Stimulated activated naive CD8-positive, alpha-beta T cell treated with anti-CD3 and anti-CD28 coated beads, Interleukin-15, amount 100 ng/mL, for 72 hours (primary cell): ENCODE results near the gene DBP.
A peak's percentile ranks its signal among the peaks of the same experiment; 100 is the strongest.
"Not testable (repeated sequence)": the region's sequence is repeated elsewhere in the genome, so short reads cannot be mapped to it uniquely, and the experiment has no call there.

Experiments used
- ATAC-seq: fragments of 150-1000 bp; cut with Tn5 transposase; 2 replicates; pipeline ENCODE4 v1.10.0; 2021; ENCODE audit warnings: mild to moderate bottlenecking, moderate library complexity
- DNase-seq, 2 donors: peaks; one replicate each; pipeline ENCODE4 v3.0.0; 2021 to 2022
- H3K27ac Mint-ChIP-seq, 2 donors: one replicate each; pipeline ENCODE4 v1.8.0; 2022; ENCODE audit warnings: mild to moderate bottlenecking in 2 of 2, mixed read lengths in 2 of 2, moderate library complexity in 2 of 2
- H3K27me3 Mint-ChIP-seq: one replicate; pipeline ENCODE4 v1.8.0; 2022; ENCODE audit warnings: mixed read lengths
- H3K4me1 Mint-ChIP-seq: one replicate; pipeline ENCODE4 v1.8.0; 2022; ENCODE audit warnings: mild to moderate bottlenecking, mixed read lengths
- H3K4me3 Mint-ChIP-seq, 2 donors: one replicate each; pipeline ENCODE4 v1.8.0; 2022; ENCODE audit warnings: mild to moderate bottlenecking in 2 of 2, mixed read lengths in 2 of 2, moderate library complexity in 1 of 2
- H3K9me3 Mint-ChIP-seq, 2 donors: one replicate each; pipeline ENCODE4 v1.8.0; 2022; ENCODE audit warnings: mixed read lengths in 2 of 2

DBP gene, protein sequence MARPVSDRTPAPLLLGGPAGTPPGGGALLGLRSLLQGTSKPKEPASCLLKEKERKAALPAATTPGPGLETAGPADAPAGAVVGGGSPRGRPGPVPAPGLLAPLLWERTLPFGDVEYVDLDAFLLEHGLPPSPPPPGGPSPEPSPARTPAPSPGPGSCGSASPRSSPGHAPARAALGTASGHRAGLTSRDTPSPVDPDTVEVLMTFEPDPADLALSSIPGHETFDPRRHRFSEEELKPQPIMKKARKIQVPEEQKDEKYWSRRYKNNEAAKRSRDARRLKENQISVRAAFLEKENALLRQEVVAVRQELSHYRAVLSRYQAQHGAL

DNA sequence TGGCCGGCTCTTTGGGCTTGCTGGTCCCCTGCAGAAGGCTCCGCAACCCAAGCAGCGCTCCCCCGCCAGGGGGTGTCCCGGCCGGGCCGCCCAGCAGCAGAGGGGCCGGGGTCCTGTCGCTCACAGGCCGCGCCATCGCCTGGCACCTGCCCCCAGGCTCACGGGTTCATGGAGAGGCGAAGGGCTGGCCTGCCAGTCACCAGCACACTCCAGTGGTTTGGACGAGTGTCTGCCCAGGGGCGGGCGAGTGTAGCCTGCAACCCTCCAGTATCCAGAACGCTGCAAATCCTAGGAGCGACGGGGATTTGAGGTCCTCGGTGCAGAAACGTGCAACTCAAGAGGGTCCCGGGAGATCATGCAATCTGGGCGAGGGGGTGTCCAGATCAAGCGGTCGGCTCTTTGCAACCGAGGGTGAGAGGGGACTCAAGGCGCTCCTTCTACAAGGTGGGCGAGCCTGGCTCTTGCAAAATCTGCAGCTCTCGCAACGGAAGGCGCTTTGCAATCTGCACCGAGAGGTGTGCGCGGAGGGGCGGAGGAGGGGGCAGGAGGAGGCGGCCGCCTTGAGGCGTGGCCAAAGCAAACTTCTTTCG lies at the start of gene DBP:
Gene DBP (minus strand): TSS at position 521 of the 590 bp plus-strand sequence. CDS start 385 bp downstream, at position 136.
- H3K27me3 Mint-ChIP-seq, result no peaks in the 10 kb centered on the region
- peak within 1 kb of the TSS; percentile 96 to 98 for H3K4me3 Mint-ChIP-seq
- peaks cover 69% of the 10 kb centered on the region for H3K4me1 Mint-ChIP-seq
- ATAC-seq, result no peak
- peaks cover 7 to 8% of the 10 kb centered on the region in 2 donors for H3K9me3 Mint-ChIP-seq
- DNase-seq, result peak in 1 of 2 donors; percentile 61
- peak within 1 kb of the TSS; percentile 98 to 99 for H3K27ac Mint-ChIP-seq

DNA sequence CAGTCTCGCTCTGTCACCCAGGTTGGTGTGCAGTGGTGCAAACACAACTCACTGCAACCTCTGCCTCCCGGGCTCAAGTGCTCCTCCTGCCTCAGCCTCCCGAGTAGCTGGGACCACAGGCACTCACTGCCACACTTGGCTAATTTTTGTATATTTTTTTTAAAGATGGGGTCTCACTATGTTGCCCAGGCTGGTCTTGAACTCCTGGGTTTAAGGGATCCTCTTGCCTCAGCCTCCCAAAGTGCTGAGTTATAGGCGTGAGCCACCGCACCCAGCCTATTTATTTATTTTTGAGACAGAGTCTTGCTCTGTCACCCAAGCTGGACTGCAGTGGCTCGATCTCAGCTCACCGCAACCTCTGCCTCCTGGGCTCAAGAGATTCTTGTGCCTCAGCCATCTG lies 49.5 kb upstream of the DBP start:
- ATAC-seq, DNase-seq, H3K27me3 Mint-ChIP-seq, H3K4me1 Mint-ChIP-seq, H3K27ac Mint-ChIP-seq, H3K4me3 Mint-ChIP-seq, H3K9me3 Mint-ChIP-seq: not testable (repeated sequence)

DNA sequence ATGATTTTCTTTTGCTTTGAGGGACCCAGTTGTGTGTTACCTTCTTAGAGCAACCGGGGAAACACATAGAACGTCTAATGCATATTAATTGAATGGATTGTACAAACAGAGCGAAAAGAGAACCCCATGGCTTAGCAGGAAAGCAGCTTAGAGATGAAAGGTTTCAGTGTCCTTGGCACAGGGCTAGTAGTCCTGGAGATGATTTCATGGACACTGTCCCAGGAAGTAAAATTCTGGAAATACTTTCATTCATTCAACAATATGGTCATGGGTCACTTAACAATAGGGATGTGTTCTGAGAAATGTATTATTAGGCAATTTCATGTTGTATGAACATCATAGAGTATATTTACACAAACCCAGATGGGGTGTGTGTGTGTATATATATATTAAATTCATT lies 48.9 kb upstream of the DBP start:
- H3K4me3 Mint-ChIP-seq, result no peak overlapping the region
- H3K4me1 Mint-ChIP-seq, result no peaks in the 10 kb centered on the region
- H3K9me3 Mint-ChIP-seq, result no peaks in the 10 kb centered on the region
- ATAC-seq (no peak), DNase-seq (no peak)
- no peaks in the 10 kb centered on the region for H3K27me3 Mint-ChIP-seq
- no peak overlapping the region for H3K27ac Mint-ChIP-seq

DNA sequence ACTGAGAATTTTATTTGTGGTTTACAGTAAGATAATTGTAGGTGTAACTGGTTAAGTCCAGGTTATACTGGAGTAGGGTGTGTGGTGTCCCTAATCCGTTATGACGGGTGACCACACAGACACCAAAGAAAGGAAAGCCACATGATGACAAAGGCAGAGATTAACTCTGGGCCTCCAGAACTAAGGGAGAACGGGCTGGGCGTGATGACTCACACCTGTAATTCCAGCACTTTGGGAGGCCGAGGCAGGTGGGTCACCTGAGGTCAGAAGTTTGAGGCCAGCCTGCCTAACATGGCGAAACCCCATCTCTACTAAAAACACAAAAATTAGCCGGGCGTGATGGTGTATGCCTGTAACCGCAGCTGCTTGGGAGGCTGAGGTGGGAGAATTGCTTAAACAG lies 48.4 kb upstream of the DBP start:
- Mint-ChIP-seq H3K4me1 (no peaks in the 10 kb centered on the region), H3K27ac (peak overlapping the region in 1 of 2 donors; percentile 85), H3K4me3 (no peak overlapping the region), H3K27me3 (no peaks in the 10 kb centered on the region), H3K9me3 (no peaks in the 10 kb centered on the region)
- DNase-seq (no peak), ATAC-seq (no peak)

DNA sequence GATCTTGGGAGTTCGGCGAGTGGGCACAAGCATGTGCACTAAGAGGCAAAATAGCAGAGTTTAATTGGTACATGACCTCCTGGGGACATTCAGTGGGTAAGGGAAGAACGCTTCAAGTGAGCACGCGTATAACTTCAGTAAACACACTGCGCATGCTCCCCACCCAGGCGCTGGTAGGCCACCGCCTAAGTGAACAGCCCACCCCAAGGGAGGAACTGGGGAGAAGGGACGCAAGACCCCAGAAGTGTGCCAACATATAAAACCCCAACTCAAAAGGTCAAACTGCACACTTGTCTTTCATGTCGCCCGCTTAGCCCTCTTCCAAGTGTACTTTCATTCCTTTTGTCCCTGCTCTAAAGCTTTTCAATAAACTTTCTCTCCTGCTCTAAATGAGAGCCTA lies 46.2 kb upstream of the DBP start:
- no peak overlapping the region for H3K27ac Mint-ChIP-seq
- no peak overlapping the region for H3K4me3 Mint-ChIP-seq
- DNase-seq, result no peak
- ATAC-seq, result peak; percentile 50
- H3K4me1 Mint-ChIP-seq, result no peaks in the 10 kb centered on the region
- H3K27me3 Mint-ChIP-seq, result no peaks in the 10 kb centered on the region
- H3K9me3 Mint-ChIP-seq, result no peaks in the 10 kb centered on the region

DNA sequence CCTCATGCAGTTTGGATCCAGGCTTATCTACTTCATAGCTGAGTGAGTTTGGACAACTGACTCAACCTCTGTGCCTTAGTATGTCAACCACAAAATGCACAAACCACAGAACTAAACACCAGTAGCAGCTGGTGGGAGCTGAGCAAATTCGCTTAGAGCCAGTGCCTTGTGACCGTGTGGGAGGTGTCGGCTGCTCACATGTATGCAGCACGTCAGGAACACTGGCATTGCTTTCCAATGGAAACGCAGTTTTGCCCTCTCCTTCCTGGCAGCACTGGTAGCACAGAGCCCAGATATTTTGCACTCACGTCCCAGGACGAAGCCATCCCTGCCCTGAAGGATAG lies 43.9 kb upstream of the DBP start:
- DNase-seq, result no peak
- no peaks in the 10 kb centered on the region for H3K27me3 Mint-ChIP-seq
- H3K9me3 Mint-ChIP-seq, result no peaks in the 10 kb centered on the region
- no peak for ATAC-seq
- no peak overlapping the region for H3K27ac Mint-ChIP-seq
- H3K4me3 Mint-ChIP-seq, result no peak overlapping the region
- H3K4me1 Mint-ChIP-seq, result no peaks in the 10 kb centered on the region

DNA sequence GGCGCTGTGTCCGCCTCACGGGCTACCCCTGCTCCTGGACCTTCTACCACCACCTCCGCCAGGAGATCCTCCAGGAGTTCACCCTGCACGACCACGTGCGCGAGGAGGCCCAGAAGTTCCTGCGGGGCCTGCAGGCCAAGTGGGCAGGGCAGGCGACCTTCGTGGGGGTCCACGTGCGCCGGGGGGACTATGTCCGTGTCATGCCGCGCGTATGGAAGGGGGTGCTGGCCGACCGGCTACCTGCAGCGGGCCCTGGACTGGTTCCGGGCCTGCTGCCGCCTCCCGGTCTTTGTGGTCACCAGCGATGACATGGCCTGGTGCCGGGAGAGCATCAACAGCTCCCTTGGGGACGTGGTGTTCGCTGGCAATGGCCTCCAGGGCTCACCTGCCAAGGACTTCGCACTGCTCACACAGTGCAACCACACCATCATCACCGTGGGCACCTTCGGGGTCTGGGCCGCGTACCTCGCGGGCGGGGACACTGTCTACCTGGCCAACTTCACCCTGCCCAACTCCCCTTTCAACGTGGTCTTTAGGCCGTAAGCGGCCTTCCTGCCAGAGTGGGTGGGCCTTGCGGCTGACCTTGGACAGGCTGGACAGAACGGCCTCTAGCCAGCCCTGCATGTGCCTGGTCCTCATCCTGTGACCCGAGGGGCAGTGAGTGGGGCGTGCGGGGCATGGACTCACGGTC lies 43.4 kb upstream of the DBP start:
- no peak overlapping the region for H3K27ac Mint-ChIP-seq
- no peak for DNase-seq
- ATAC-seq, result no peak
- H3K27me3 Mint-ChIP-seq, result no peaks in the 10 kb centered on the region
- no peak overlapping the region for H3K4me3 Mint-ChIP-seq
- H3K4me1 Mint-ChIP-seq, result peaks cover 2% of the 10 kb centered on the region
- no peaks in the 10 kb centered on the region for H3K9me3 Mint-ChIP-seq

DNA sequence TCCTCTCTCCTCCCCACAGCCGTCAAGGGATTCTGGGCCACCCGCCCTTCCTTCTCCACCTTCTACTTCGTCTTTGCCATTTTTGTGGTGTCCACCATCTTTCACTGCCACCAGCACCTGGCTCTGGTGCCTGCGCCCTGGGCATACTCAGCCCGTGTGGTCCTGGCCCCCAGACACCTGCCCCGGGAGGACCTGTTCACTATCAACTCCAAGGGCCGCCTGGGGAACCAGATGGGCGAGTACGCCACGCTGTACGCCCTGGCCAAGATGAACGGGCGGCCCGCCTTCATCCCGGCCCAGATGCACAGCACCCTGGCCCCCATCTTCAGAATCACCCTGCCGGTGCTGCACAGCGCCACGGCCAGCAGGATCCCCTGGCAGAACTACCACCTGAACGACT lies 42.8 kb upstream of the DBP start:
- not testable (repeated sequence) for H3K27ac Mint-ChIP-seq, ATAC-seq, DNase-seq, H3K27me3 Mint-ChIP-seq, H3K4me3 Mint-ChIP-seq, H3K4me1 Mint-ChIP-seq, H3K9me3 Mint-ChIP-seq

DNA sequence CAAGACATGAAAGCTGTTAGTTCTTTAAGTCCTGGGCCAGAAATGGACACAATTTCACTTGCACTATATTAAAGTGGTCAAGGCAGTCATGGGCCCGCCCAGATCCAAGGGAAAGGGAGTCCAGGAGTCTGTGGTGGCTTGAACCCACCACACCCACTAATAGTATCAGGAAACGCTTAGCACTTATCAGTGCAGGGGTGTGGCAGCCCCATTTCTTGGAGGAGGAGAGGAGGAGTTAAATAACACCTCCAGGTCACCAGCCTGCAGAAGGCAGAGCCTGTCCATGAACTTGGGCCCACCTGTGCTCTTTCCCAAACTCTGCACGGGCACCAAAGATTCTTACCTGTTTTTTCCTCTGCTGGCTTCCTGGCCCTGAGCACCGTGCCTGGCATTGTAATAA lies 41.0 kb upstream of the DBP start:
- Mint-ChIP-seq H3K27ac (no peak overlapping the region), H3K4me3 (no peak overlapping the region), H3K4me1 (peaks cover 10% of the 10 kb centered on the region), H3K9me3 (no peaks in the 10 kb centered on the region), H3K27me3 (no peaks in the 10 kb centered on the region)
- no peak for ATAC-seq
- DNase-seq, result no peak

DNA sequence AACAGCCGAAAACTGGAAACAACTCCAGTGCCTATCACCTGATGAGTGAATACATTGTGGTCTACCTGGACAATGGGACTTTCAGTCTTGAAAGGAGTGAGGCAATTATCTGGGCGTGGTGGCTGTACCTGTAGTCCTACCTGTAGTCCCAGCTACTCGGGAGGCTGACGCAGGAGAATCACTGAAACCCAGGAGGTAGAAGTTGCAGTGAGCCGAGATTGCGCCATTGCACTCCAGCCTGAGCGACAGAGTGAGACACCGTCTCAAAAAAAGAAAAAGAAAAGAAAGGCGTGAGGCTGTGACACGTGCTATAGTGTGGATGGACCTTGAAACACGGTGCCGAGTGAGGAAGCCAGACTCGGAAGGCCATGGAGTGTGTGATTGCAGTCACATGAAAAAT lies 39.7 kb upstream of the DBP start:
- DNase-seq (no peak), ATAC-seq (no peak)
- Mint-ChIP-seq H3K27ac (peak overlapping the region in 1 of 2 donors; percentile 4), H3K27me3 (no peaks in the 10 kb centered on the region), H3K4me1 (peaks cover 10% of the 10 kb centered on the region), H3K4me3 (no peak overlapping the region), H3K9me3 (no peaks in the 10 kb centered on the region)

DNA sequence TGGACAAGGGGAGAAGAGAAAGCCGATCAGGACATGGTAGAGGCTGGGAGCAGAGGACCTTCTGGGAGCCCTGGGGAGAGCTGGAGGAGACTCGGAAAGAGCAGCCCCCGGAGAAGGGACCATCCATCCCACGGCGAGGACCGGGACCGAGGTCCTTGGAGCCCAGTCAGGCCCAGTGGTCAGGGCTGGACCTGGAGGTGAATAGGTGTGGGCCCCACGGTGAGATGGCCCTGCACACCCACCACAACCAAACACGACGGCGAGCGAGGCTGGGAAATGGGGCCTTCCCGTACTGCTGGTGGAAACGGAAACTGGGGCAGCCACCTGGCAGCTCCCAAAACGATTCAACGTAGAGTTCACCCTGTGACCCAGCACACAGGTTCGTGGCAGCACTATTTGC lies 39.3 kb upstream of the DBP start:
- DNase-seq (no peak), ATAC-seq (no peak)
- Mint-ChIP-seq H3K27ac (no peak overlapping the region), H3K9me3 (no peaks in the 10 kb centered on the region), H3K27me3 (no peaks in the 10 kb centered on the region), H3K4me1 (peaks cover 10% of the 10 kb centered on the region), H3K4me3 (no peak overlapping the region)

DNA sequence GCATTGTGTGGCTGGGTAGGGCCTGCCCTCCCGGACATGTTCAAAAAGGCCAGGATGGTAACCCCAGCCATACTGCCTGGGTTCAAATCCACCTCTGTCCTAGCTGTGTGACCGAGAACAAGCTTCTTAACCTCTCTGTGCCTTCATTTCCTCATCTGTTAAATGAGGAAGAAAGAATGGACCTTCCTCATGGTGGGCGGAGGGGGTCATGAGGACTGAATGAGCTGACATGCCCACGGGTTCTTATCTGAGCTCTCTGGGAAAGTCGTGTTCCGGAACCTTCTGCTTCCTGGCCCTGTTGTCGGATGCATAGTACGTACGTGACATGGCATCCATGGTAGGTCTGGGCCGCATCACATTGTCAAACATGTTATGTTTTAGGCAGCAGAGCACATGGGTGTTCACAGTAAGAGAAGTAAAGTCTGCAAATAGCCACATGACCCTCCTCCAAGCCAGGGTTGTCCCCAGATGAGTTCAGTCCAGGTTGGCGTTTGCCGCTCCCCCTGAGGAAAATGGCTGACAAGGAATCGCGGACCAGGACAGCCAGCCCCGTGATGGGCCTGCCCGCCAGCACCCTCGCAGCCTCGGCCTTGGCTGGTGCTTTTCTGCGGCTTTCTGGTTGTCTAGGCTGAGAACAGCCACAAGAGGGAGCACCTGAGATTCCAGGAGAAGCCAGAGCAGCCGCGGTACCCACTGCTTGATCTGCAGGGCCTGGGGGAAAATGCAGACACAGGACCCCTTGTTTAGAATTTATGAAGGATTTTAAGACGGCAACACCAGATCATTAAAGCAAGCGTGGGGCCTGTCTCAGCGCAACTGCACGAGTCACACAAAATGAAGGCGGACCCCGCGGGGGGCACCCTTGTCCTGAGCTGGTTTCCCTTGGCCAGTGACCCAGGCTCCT lies 38.0 kb upstream of the DBP start:
- ATAC-seq (peak; percentile 85), DNase-seq (peak; percentile 75 to 79)
- Mint-ChIP-seq H3K27me3 (no peaks in the 10 kb centered on the region), H3K9me3 (peaks cover 0 to under 1% of the 10 kb centered on the region in 2 donors), H3K27ac (no peak overlapping the region), H3K4me3 (no peak overlapping the region), H3K4me1 (peaks cover 10% of the 10 kb centered on the region)

DNA sequence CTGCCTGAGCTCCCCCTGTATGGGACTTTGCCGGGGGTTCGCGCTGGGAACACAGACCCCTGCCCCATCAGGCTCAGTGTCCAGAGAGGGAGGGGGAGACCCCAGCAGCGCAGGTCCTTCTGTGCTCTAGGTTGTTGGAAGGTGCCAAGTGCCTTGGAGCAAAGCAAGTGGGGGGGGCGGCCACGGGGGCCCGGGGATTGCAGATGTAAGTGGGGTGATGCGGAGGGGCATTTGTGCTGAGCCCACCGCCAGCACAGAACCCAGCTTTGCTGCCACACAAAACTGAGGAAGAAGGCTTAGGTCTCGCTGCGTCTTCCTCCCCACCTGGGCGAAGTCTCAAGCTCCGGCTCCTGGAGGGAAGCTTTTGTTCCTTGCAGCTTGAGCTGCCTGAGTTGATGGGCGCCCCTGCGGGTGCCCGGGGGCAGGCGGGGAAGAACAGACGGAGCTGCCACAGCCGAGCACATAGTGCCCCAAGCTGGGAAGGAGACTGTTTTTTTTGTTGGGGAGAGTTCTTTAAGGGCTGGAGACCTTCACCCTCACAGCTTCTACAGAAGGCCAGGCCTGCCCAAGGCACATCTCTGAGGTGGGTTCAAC lies 37.1 kb upstream of the DBP start:
- no peak overlapping the region for H3K4me3 Mint-ChIP-seq
- no peak overlapping the region for H3K27ac Mint-ChIP-seq
- H3K4me1 Mint-ChIP-seq, result peaks cover 10% of the 10 kb centered on the region
- ATAC-seq (no peak), DNase-seq (no peak)
- no peaks in the 10 kb centered on the region for H3K27me3 Mint-ChIP-seq
- H3K9me3 Mint-ChIP-seq, result peaks cover 0 to 9% of the 10 kb centered on the region in 2 donors

DNA sequence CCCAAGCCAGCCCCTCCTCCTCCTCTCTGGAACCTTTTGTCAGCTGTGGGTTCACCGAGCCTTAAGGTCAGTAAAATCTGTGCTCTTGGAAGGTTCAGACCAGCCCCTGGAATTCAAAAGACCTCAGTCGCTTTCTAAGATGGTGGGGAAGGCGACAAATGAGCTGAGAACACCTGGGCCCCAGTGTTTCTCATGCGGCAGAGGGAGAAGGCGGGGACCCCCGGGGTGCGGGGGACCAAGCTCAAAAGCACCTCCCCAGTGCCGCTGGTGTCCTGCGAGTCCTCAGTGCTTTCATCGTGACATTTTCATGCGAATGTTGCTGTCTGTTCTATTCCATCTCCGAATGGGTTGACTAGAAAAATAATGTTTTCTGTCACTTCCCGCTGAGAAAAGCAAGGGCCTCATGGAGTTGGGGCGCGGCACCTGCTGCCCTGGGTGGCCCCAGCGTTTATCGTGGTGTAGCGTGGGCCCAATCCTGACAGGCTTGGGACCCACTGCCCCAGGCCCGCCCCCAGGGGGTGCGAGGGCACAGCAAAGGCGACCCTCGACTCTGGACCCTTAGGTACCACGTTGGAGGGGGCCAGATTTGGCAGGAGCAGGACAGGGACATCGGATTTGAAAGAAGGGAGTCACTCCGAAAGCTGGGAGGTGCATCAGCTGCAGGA lies 36.4 kb upstream of the DBP start:
- Mint-ChIP-seq H3K9me3 (peaks cover 0 to 9% of the 10 kb centered on the region in 2 donors), H3K4me3 (no peak overlapping the region), H3K27me3 (no peaks in the 10 kb centered on the region), H3K4me1 (peaks cover 10% of the 10 kb centered on the region), H3K27ac (no peak overlapping the region)
- no peak for ATAC-seq
- DNase-seq, result no peak

DNA sequence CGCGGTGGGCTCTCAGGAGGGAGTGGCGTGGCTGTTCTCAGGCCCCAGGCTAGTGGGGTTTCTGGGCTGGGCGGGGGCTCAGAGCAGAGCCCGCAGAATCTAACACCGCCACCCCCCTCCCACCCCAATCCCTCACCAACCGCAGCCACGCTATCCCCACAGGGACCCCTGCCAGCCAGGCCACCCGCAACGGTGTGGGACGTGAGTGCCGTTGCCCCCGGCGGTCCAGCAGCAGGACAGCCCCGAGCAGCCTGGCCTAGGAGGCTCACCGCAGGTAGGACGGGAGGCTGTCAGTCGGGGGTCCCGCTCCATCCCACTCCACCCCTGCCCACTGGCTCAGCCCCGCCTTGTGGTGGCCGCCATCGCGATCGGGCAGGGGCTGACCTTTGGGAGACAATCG lies 35.8 kb upstream of the DBP start, which contains the start of gene NTN5:
Gene NTN5 (minus strand): TSS at position 24 of the 400 bp plus-strand sequence. CDS start 2,031 bp downstream, outside the sequence.
- no peak within 1 kb of the TSS for H3K27ac Mint-ChIP-seq
- no peaks in the 10 kb centered on the region for H3K27me3 Mint-ChIP-seq
- no peak within 1 kb of the TSS for H3K4me3 Mint-ChIP-seq
- peaks cover 0 to 9% of the 10 kb centered on the region in 2 donors for H3K9me3 Mint-ChIP-seq
- peak; percentile 15 for ATAC-seq
- peaks cover 10% of the 10 kb centered on the region for H3K4me1 Mint-ChIP-seq
- no peak for DNase-seq
